Panc1 (cell line): ENCODE results near the gene LRRK1.

Experiments used
- CTCF ChIP-seq: fragments of 450-650 bp; IDR thresholded peaks from 2 replicates; pipeline ENCODE4 v1.5.1; 2017; ENCODE audit warnings: mild to moderate bottlenecking
- POLR2AphosphoS5 ChIP-seq: IDR thresholded peaks from 2 replicates; pipeline ENCODE4 v1.6.1; 2012; ENCODE audit warnings: mild to moderate bottlenecking, low read depth, low read length, moderate library complexity

- TF ChIP-seq CTCF = no peak
- TF ChIP-seq POLR2AphosphoS5 = no peak
These were observed 106.9 kb downstream of the LRRK1 start for GRCh38 chr15:101025896-101026631.
